Suprapubic skin (tissue), 3 donors: ENCODE results near the gene CD109.
"Not testable (repeated sequence)": the region's sequence is repeated elsewhere in the genome, so short reads cannot be mapped to it uniquely, and the experiment has no call there.

Experiments
- CTCF ChIP-seq, 2 donors: fragments of 200-600 bp in 1 of 2; fragments of 450-650 bp in 1 of 2; sonication (generic) in 1 of 2; IDR thresholded peaks; one replicate each; pipeline ENCODE4 v1.5.1; 2016 to 2019; ENCODE audit warnings: antibody characterized with exemption in 2 of 2, mild to moderate bottlenecking in 1 of 2, moderate library complexity in 1 of 2
- POLR2AphosphoS5 ChIP-seq, 3 donors: sonication (generic); formaldehyde crosslinking; IDR thresholded peaks; one replicate each; pipeline ENCODE4 v1.6.1; 2017; ENCODE audit warnings: antibody characterized with exemption in 3 of 3

GRCh38 chr6:73715111-73715508, 19.1 kb downstream of the CD109 start:
- TF ChIP-seq POLR2AphosphoS5, CTCF (IDR thresholded peaks at IDR 0.05): not testable (repeated sequence)
